Lung (tissue), 12 donors: ENCODE results near the gene PRTFDC1. TPM values are rescaled to one million over a fixed set of nuclear protein-coding genes. Genes with fewer than 3 reads are reported as not detected.
A peak's percentile ranks its signal among the peaks of the same experiment; 100 is the strongest.

Experiments used
- ATAC-seq: fragments of 200-7000 bp; cut with Tn5 transposase; one replicate; pipeline ENCODE4 v1.9.1; 2020; ENCODE audit warnings: moderate number of reproducible peaks; ENCODE audit not compliant: insufficient read depth, low FRiP score
- DNase-seq, 3 donors: peaks; one replicate each; pipeline ENCODE4 v3.0.0-alpha.2; 2013 to 2017
- H3K27ac ChIP-seq, 2 donors: one replicate each; pipeline ENCODE4 v1.5.1; 2013; ENCODE audit warnings: mild to moderate bottlenecking in 2 of 2, moderate library complexity in 2 of 2, control low read depth in 1 of 2, inconsistent platforms in 1 of 2, low read depth in 1 of 2, low read length in 1 of 2
- H3K27me3 ChIP-seq, 3 donors: one replicate each; pipeline ENCODE4 v1.5.1; 2013; ENCODE audit warnings: low read length in 2 of 3; ENCODE audit not compliant: control insufficient read depth in 3 of 3, insufficient read depth in 3 of 3
- H3K36me3 ChIP-seq, 4 donors: one replicate each; pipeline ENCODE4 v1.5.1; 2013; ENCODE audit warnings: low read length in 4 of 4, mild to moderate bottlenecking in 1 of 4, moderate library complexity in 1 of 4; ENCODE audit not compliant: control insufficient read depth in 4 of 4, insufficient read depth in 4 of 4
- H3K4me1 ChIP-seq, 5 donors: one replicate each; pipeline ENCODE4 v1.5.1; 2013; ENCODE audit warnings: low read length in 5 of 5, mild to moderate bottlenecking in 2 of 5, moderate library complexity in 1 of 5; ENCODE audit not compliant: control insufficient read depth in 5 of 5, insufficient read depth in 5 of 5
- H3K4me3 ChIP-seq: one replicate; pipeline ENCODE4 v1.5.1; 2013; ENCODE audit warnings: mild to moderate bottlenecking, control low read depth, moderate library complexity
- H3K9ac ChIP-seq, 2 donors: one replicate each; pipeline ENCODE4 v1.5.1; 2013; ENCODE audit warnings: low read length in 2 of 2, control low read depth in 1 of 2; ENCODE audit not compliant: insufficient read depth in 1 of 2
- H3K9me3 ChIP-seq, 4 donors: one replicate each; pipeline ENCODE4 v1.5.1; 2013; ENCODE audit warnings: low read length in 3 of 4, mild to moderate bottlenecking in 1 of 4, moderate library complexity in 1 of 4; ENCODE audit not compliant: control insufficient read depth in 4 of 4, insufficient read depth in 3 of 4
- CTCF ChIP-seq: IDR thresholded peaks from 2 replicates; pipeline ENCODE4 v1.5.1; 2012; ENCODE audit warnings: mild to moderate bottlenecking; ENCODE audit errors: control extremely low read depth, extremely low read depth
- WGBS, 2 donors: extraction: QIAGEN DNeasy Blood & Tissue Kit; methylation state at CpG; one replicate each; pipeline ENCODE4 v1.1.7; 2013; 5-methylcytosine and 5-hydroxymethylcytosine counted together
- polyA plus RNA-seq, 2 donors: library from polyadenylated mRNA; stranded (reverse); fragments of 200-250 nt; gene quantifications; one replicate each; pipeline ENCODE4 v1.2.1, GENCODE V29; 2013
- total RNA-seq, 2 donors: library from RNA; depleted of rRNA in 1 of 2; stranded (reverse); fragments of >200 nt in 1 of 2; gene quantifications; one replicate each; pipeline ENCODE4 v1.2.1, GENCODE V29; 2014 to 2021
- donor health status: control.
- donor health status: control.
- donor health status: Bipolar disorder and iron deficiency.
- donor health status: healthy.
- donor health status: DM: yes; HTN: yes; CAD: no.

Gene PRTFDC1
- total and polyA plus RNA-seq, 4 donors = 1.6 to 12.5 (median 3.1) TPM

- no peak overlapping the region for H3K4me3 ChIP-seq
- peaks cover 0 to 5% (median 0%) of the 10 kb centered on the region in 4 donors for H3K36me3 ChIP-seq
- no peaks in the 10 kb centered on the region for H3K9me3 ChIP-seq
- no peaks in the 10 kb centered on the region for H3K27me3 ChIP-seq
- 71 to 86% methylated on average over 1 of the region's 1 CpG for WGBS, 2 donors
- TF ChIP-seq CTCF = no peak
- no peak for DNase-seq
- H3K4me1 ChIP-seq = peaks cover 3 to 17% (median 7%) of the 10 kb centered on the region in 5 donors
- no peak for ATAC-seq
- H3K9ac ChIP-seq = no peak overlapping the region
- H3K27ac ChIP-seq = no peak overlapping the region
These were observed 50.0 kb downstream of the PRTFDC1 start for GRCh38 chr10:24902400-24902728.

- peaks cover 3 to 17% (median 7%) of the 10 kb centered on the region in 5 donors for H3K4me1 ChIP-seq
- no peak for TF ChIP-seq CTCF
- no peak overlapping the region for H3K9ac ChIP-seq
- H3K27me3 ChIP-seq = no peaks in the 10 kb centered on the region
- peaks cover 0 to 5% (median 0%) of the 10 kb centered on the region in 4 donors for H3K36me3 ChIP-seq
- H3K9me3 ChIP-seq = no peaks in the 10 kb centered on the region
- DNase-seq = peak in 2 of 3 donors; percentile 31 to 54
- H3K4me3 ChIP-seq = no peak overlapping the region
- ATAC-seq = peak; percentile 85
- no peak overlapping the region for H3K27ac ChIP-seq
- WGBS, 2 donors = 44 to 52% methylated on average over 5 of the region's 5 CpGs
These were observed 50.6 kb downstream of the PRTFDC1 start for GRCh38 chr10:24901686-24902399.

GRCh38 chr10:24900888-24901685 lies 51.3 kb downstream of the PRTFDC1 start:
- WGBS, 2 donors = 80 to 82% methylated on average over 7 of the region's 7 CpGs
- peak in 2 of 3 donors; percentile 45 to 54 for DNase-seq
- peak overlapping the region in 1 of 2 donors; percentile 29 for H3K27ac ChIP-seq
- ATAC-seq = no peak
- peaks cover 0 to 3% (median 0%) of the 10 kb centered on the region in 4 donors for H3K36me3 ChIP-seq
- no peak overlapping the region for H3K4me3 ChIP-seq
- no peak for TF ChIP-seq CTCF
- peaks cover 3 to 17% (median 7%) of the 10 kb centered on the region in 5 donors for H3K4me1 ChIP-seq
- no peaks in the 10 kb centered on the region for H3K9me3 ChIP-seq
- H3K9ac ChIP-seq = no peak overlapping the region
- H3K27me3 ChIP-seq = no peaks in the 10 kb centered on the region
